NAMALWA (cell line): Measurements from ENCODE around the gene KIF18B.

ENCODE experiments used
- DNase-seq: peaks from one replicate; pipeline ENCODE4 v3.0.0-alpha.2; 2015; ENCODE audit warnings: low spot score

KIF18B gene

DNA sequence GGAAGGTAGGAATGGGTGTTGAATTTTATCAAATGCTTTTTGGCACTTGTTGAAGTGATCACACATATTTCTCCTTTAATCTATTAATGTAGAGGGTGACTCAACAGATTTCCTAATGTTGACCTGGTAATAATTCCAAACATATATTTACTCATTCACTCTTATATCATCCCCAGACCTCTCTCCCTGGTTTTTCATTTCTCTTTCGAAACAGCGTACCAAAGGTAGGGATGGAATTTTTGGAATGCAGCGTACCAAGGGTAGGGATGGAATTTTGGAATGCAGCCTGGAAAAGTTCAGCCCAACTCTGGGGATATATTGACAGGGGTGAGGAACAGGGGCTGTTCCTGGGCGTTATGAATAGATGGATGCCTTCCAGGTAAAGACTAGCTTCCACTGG lies 7.3 kb downstream of the KIF18B start:
- no peak for DNase-seq

GRCh38 chr17:44935116-44935515 lies 12.5 kb downstream of the KIF18B start:
- no peak for DNase-seq

- no peak for DNase-seq
Measured at GRCh38 chr17:44934745-44935105, 12.8 kb downstream of the KIF18B start.

- DNase-seq: no peak
Measured at GRCh38 chr17:44933824-44934744, 13.5 kb downstream of the KIF18B start.

DNA sequence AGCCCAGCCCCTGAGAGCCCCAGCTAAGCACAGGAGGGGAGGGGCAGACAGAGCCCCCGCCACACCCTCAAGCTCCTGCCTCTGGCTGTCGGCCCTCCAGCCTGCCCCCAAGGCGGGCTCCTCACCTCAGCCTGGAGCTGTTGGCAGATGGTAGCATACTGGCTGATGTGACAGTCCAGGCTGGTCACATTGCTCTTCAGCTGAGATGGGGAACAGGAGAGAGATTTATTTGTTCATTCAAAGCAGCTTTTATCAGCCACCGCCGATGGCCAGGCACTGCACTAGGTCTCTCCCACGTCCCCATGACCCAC lies 14.8 kb downstream of the KIF18B start:
- no peak for DNase-seq

GRCh38 chr17:44932096-44932786 lies 15.3 kb downstream of the KIF18B start:
- no peak for DNase-seq

- DNase-seq: no peak
Measured at GRCh38 chr17:44931376-44931775, 16.2 kb downstream of the KIF18B start.

GRCh38 chr17:44930667-44931066 lies 16.9 kb downstream of the KIF18B start:
- no peak for DNase-seq

DNA sequence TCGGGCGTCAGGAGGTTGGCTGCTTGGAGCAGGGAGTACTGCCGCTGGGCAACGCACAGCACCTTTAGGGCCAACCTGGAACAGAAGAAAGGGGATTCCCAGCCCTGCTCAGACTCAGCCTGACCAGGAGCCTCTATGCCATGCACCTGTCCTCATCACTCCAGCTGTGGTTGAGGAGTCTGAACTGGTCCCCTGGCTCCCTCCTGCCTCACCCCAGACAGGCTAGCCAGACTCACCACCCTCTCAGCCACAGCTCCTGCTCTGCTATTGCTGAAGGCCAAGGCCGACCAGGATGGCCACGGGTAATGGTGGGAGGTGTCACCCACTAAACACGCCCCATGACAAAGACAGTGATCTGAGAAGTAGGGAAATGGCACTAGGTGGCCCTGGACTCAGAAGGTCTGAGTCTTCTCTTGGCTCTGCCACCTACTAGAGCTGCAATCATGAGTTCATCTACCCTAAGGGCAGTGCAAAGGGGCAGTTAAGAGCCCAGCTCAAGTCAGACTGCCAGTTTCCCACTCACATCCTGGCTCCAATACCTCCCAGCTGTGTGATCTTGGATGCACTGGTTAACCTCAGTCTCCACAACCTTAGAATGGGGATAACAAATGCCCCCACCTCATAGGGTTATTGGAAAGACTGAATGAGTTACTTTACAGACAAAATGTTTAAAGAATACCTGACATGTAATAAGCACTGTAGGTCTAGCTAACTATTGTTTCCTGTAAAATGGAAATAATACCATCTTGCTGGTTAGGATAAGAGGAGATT lies 18.4 kb downstream of the KIF18B start:
- DNase-seq: no peak

DNA sequence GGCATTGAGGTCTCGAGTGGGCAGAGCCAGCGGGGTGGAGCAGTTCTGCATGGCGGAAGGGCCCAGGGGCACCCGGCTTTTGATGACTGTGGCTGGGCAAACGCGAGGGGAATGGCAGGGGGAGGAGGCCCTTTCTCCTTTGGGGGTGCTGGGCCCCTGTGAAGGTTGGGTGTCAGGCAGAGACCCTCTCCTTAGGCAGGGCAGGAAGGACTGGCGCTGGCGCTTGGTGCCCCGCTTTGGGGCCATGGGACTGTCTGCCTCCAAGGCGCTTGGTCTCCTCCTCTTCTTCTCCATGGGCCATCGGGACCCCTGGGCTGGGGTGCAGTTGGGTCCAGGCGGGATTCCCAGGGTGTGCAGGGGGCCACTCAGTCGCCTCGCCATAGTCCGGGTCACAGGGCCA lies 19.4 kb downstream of the KIF18B start:
- DNase-seq: no peak

DNA sequence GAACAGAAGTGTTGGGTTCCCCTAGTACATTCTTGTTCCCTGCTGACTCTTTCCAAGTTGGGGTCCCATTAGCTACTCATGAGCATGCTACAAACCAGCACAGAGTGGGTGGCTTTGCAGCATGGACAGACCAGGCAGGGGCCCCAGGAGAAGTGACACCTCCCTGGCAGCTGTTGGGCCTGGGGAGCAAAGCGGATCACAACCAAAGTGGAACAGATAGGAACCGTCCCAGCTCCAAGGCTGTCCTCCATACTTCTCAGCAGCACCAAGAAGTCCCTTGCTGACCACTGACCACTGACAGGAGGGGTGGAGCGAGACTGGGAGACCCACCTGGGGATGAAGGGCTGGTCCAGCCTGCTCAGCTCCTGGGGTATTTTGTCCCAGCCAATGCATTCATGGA lies 19.9 kb downstream of the KIF18B start:
- DNase-seq: no peak

DNA sequence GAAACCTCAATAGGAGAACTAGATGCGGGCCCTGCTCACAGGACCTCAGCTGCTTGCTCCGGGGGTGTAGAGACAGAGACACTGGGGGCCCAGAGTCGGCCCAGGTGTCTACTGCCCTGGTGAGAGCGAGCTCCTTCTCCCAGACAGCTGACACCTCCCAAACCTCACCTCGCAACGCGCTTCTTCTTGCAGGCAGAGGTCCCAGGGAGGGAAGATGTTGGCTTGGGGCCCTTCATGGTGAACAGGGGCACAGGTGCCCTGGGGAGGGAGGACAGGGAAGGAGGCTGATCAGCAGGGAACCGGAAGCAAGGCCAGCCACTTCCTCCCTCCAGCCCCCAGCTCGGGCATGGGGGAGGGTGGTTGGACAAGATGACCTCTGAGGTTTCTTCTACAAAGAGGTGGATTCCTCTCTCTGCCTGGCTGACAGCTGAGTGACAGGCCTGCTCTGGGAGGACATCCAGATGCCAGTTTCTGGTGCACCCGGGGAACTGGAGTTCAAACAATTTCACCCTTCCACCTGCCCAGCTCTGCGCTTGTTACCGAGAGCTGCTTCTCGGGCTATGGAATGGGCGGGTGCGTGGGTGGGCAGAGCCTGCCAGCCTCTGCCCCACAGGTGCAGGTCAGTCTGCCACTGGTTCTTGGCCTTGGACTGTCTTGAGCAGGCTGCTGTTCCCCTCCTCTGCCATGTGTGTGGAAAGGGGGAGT lies 20.6 kb downstream of the KIF18B start:
- DNase-seq: no peak

- no peak for DNase-seq
Measured at GRCh38 chr17:44925731-44926697, 21.6 kb downstream of the KIF18B start.

DNA sequence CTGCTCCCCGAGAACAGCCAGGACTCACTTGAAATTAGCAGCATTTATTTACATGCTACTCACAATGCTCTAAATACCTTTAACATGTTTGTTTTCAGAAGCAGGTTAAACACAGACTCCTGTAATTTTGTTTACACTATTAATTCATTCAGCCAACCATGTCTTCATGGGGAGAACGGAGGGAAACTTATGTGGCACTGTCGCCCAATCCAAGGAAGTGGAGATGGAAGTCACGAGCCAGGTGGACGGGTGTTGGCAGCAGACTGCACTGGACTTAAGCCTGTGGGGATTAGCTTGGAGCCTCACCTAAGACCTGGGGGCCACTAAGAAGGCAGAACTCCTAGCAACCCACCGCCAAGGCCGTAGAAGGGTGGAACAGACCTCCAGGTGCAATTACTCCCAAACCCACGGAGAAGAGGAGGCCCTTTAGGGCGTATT lies 23.4 kb downstream of the KIF18B start:
- no peak for DNase-seq

GRCh38 chr17:44922746-44923470 lies 24.7 kb downstream of the KIF18B start:
- no peak for DNase-seq

DNA sequence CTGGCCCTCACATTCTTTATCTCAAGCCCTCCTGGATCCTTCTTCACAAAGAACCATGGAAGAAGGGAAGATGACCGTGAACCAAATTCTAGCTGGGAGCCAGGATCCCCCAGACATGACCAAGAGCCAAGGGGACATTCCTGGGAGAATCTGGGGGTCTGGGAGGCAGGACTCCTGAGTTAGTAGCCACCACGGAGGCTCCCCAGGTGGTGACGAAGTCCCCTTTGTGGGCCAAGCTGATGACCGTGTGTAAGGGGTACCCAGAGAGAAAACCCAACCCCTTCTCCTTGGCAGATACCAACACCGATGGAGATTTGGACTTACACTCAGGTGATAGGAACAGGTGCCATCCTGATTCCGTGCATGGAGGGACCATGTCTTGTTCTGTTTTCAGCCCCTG lies 25.4 kb downstream of the KIF18B start:
- no peak for DNase-seq

- DNase-seq: no peak
Measured at GRCh38 chr17:44921122-44921882, 26.3 kb downstream of the KIF18B start.

- peak; percentile 56 for DNase-seq
Measured at GRCh38 chr17:44920565-44920940, 27.0 kb downstream of the KIF18B start.

DNA sequence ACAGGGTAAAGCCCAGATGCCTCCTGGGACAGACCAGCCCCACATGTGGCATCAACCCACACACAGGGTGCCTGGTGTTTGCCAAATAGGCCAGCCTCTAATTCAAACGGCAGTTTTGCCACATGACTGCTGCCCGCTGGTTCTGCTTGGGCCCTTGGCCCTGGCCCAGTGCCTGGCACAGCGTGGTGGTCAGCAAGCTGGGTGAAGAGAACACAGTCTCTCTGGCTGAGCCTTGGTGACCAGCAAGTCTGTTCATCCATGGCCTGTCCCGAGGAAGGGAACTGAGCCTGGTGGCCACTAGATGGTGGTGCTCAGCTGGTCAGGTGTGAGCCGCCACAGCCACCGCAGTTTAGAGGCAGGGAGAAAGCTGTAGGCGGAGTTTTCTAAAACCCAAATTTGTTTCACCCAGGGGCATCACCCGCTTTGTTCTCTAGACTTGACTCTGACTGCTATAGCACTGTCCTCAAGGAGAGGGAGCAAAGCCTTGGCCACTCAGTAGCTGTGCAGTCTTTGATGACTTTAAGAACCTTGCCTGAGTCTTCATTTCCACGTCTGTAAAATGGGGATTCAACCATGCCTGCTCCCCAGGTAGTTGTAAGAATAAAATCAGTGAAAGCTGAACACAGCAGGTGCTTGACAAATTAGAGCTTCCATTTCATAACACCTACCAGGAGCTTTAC lies 27.5 kb downstream of the KIF18B start:
- DNase-seq: peak; percentile 79
